ENCODE measurements around the gene PGBD5. TPM values are rescaled to one million over a fixed set of nuclear protein-coding genes. Genes with fewer than 3 reads are reported as not detected.
A peak's percentile ranks its signal among the peaks of the same experiment; 100 is the strongest.
"Not testable (repeated sequence)": the region's sequence is repeated elsewhere in the genome, so short reads cannot be mapped to it uniquely, and the experiment has no call there.

Gene PGBD5
- total RNA-seq: 15.9 TPM

- DNase-seq (ENCODE audit: low spot score in 2 of 2) (peak; percentile 88 to 97), FAIRE-seq (no peak)
Measured at GRCh38 chr1:230426246-230427093, at the start of gene PGBD5. Gene PGBD5 (minus strand): TSS chr1:230426332. CDS start chr1:230425928, 404 bp downstream.

- not testable (repeated sequence) for DNase-seq (ENCODE audit: low spot score in 2 of 2); FAIRE-seq
Measured at GRCh38 chr1:230474924-230475323, 48.8 kb upstream of the PGBD5 start.

- not testable (repeated sequence) for DNase-seq (ENCODE audit: low spot score in 2 of 2)
Measured at GRCh38 chr1:230470750-230471149, 44.6 kb upstream of the PGBD5 start.

GRCh38 chr1:230469271-230469670 lies 43.1 kb upstream of the PGBD5 start:
- no peak for FAIRE-seq

More at GRCh38 chr1:230470750-230471149, 44.6 kb upstream of the PGBD5 start:
- not testable (repeated sequence) for FAIRE-seq

GRCh38 chr1:230465691-230466090 lies 39.6 kb upstream of the PGBD5 start:
- DNase-seq (ENCODE audit: low spot score in 2 of 2): no peak
- no peak for FAIRE-seq

More at GRCh38 chr1:230469271-230469670, 43.1 kb upstream of the PGBD5 start:
- no peak for DNase-seq (ENCODE audit: low spot score in 2 of 2)

- DNase-seq (ENCODE audit: low spot score in 2 of 2) (no peak), FAIRE-seq (no peak)
Measured at GRCh38 chr1:230464671-230465070, 38.5 kb upstream of the PGBD5 start.

DNA sequence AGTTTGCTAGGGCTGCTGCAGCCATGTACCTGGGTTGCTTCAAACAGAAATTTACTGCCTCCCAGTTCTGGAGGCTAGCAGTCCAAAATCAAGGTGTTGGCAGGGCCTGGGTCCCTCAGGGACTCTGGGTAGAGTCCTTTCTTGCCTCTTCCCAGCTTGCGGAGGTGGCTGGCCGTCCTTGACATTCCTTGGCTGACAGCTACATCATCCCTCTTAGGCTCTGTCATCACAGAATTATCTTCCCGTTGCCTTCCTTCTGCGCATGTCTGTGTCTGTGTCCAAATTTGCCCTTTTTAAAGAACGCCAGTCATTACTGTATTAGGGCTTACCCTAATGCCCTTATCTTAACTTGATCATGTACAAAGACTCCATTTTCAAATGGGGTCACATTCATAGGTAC lies 37.6 kb upstream of the PGBD5 start:
- DNase-seq (ENCODE audit: low spot score in 2 of 2): no peak
- FAIRE-seq: no peak

- DNase-seq (ENCODE audit: low spot score in 2 of 2) (no peak), FAIRE-seq (no peak)
Measured at GRCh38 chr1:230463326-230463725, 37.2 kb upstream of the PGBD5 start.

GRCh38 chr1:230459465-230459864 lies 33.3 kb upstream of the PGBD5 start:
- DNase-seq (ENCODE audit: low spot score in 2 of 2): no peak
- no peak for FAIRE-seq

GRCh38 chr1:230458509-230458908 lies 32.4 kb upstream of the PGBD5 start:
- FAIRE-seq: no peak
- no peak for DNase-seq (ENCODE audit: low spot score in 2 of 2)

DNA sequence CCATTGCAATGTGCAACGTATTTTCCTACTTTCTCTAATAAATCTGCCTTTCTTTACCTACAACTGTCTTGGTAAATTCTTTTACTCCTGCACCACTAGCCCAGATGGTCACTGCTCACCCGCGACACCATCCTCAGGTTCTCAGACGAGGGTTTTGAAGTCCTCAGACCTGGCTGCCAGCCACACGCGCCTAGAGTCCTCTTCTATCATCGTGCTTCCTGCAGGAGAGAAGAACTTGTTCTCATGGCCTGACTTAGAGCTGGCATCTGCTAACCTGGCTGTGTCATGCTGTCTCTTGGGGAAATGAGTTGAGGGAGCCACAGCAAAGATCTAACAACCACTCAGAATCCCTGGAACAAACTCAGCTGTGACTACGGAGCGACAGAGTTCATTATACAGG lies 30.3 kb upstream of the PGBD5 start:
- FAIRE-seq (no peak), DNase-seq (ENCODE audit: low spot score in 2 of 2) (no peak)

- FAIRE-seq (no peak), DNase-seq (ENCODE audit: low spot score in 2 of 2) (no peak)
Measured at GRCh38 chr1:230455291-230455690, 29.2 kb upstream of the PGBD5 start.

- DNase-seq (ENCODE audit: low spot score in 2 of 2) (no peak), FAIRE-seq (no peak)
Measured at GRCh38 chr1:230453377-230453776, 27.2 kb upstream of the PGBD5 start.

DNA sequence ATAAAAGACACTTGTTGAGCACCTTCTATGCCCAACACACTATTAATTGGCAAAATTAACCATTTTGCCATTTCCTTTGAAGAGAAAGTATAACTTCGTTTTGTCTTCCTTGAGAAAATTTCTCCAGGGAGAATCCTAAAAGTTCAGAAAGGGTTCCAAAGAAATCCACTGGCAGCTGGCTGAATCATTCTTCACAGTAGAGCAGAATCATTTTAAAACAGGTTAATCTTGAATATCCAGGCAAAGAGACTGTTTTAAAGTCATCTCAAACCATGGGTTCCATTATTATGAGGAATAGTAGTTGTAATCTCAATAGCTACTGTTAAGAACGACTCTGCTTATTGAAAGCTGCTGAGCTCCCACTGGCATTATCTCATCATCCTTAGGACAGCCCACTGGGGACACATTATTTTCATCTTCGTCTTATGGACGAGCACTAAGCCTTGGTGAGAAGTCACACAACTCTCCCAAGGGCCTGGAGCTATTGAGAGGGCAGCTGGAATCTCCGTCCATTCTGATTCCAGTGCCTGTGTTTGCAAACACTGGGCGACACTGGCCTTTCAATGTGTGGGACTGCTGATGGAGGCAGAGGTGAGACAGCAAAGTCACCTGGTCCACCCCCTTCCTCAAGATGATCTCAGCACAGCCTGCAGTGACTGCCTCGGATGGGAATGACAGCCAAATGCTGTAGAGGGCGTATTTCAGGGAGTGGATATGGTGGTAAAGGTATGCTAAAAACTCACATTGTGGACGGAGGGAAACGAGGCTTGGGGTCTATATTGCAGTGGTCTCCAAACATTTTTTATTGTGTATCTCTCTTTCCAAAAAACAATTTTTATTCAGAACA lies 15.3 kb upstream of the PGBD5 start:
- FAIRE-seq: no peak
- DNase-seq (ENCODE audit: low spot score in 2 of 2): no peak

GRCh38 chr1:230435108-230435507 lies 9.0 kb upstream of the PGBD5 start:
- no peak for DNase-seq (ENCODE audit: low spot score in 2 of 2)

GRCh38 chr1:230431527-230431926 lies 5.4 kb upstream of the PGBD5 start:
- no peak for FAIRE-seq
- no peak for DNase-seq (ENCODE audit: low spot score in 2 of 2)

More at GRCh38 chr1:230435108-230435507, 9.0 kb upstream of the PGBD5 start:
- FAIRE-seq: no peak

DNA sequence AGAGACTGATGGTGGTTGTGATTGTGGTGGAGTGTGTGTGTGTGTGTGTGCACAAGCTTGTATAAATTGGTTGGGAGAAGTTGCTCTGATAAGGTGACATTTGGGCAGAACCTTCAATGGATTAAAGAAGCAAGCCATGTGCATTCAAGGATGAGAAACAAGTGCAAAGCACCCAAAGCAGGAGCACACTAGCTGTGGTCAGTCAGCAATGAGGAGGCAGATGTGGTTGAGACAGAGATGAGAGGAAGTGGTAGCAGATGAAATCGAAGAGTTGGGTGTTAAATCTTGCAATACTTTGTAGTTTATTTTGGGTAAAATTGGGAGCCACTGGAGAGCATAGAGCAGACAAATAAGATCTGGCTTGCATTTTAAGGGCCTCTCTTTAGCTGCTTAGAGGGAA lies 4.4 kb upstream of the PGBD5 start:
- FAIRE-seq: no peak
- no peak for DNase-seq (ENCODE audit: low spot score in 2 of 2)

DNA sequence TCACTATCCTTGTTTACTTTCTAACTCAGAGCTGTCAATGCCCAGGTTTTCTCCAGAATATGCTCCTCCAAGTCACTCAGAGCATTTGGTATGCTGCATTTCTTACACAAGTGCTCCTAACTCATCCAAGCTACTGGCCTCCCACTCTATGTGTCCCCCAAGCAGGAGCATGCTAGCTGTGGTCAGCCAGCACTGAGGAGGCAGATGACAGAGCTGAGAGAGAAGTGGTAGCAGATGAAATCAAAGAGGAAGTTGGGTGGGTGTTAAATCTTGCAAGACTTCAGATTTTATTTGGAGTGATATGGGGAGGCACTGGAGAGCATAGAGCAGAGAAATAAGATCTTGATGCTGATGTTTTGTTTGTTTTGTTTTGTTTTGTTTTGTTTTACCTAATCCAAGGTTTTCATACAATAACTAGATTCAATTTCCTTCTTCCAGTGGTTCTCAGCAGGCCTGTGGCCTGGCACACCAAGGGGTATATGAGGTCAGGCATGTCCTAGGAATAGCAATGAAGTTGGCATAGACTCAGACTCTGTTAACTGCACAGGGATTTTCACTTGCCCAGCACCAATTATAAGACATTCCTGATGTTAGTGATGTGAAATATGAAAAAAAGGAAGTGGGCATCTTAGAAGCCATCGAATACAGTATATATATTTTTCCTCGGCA lies 3.1 kb upstream of the PGBD5 start:
- FAIRE-seq (no peak), DNase-seq (ENCODE audit: low spot score in 2 of 2) (no peak)

DNA sequence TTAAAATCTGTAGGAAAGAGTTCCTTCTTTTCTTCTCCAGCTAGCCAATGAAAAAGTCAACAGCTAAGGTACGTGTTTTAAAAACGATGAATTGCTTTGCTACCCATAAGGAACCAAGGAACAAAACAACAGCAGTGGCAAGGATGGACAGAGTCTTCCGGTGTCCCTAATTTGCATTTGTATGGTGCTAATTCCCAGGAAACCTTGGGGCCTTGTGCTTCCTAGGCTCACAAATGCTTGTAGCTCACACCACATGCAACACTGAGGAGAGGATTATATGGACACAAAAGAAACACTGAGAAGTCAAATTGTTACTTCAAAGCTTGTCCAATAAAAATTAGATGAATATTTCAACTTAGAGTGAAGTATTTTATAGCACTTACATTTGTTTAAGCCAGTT lies 1.8 kb upstream of the PGBD5 start:
- FAIRE-seq: no peak
- no peak for DNase-seq (ENCODE audit: low spot score in 2 of 2)

DNA sequence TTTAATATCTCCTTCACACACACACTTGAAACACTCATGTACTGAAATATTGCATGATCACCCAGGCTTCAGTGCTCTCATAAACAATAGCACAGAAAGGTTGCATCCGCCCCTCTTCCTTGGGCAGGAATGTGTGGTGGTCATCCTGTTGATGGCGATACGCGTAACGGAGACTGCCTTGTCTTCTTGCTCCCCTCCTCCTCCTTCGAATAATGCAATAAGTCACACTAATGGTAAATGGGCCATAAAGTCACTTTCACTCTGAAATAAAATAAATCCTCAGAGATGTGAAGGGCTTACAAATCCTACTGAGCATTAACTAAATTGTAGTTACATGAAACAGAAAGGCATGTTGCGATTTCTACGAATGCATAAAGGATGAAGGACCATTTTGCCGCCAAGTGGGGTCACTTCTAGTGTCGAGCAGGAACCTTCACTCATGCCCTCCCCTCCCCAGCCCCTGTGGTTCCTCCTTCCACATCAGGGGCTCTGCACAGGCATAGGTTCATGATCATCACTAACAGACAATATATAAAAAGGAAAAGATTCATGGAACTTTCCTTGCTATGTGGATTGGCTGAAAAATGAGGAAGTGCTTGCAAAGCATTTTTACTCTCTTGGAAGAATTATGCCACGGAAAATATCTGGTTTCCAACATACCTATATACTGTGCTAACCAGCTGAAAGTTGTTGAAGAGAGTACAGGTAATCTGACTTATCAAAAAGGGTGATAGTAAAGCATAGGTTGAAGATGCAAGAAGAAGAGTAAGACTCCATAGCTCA lies 1.2 kb upstream of the PGBD5 start:
- DNase-seq (ENCODE audit: low spot score in 2 of 2) (no peak), FAIRE-seq (no peak)

All from frontal cortex (tissue), 4 donors.